GM21381 (cell line): Measurements from ENCODE around the gene P3H1.
A peak's percentile ranks its signal among the peaks of the same experiment; 100 is the strongest.
"Not testable (repeated sequence)": the region's sequence is repeated elsewhere in the genome, so short reads cannot be mapped to it uniquely, and the experiment has no call there.

Source experiments
- ATAC-seq: cut with Tn5 transposase; IDR thresholded peaks from one replicate; pipeline ENCODE4 v1.9.1; 2021; ENCODE audit warnings: mild to moderate bottlenecking, moderate library complexity; ENCODE audit not compliant: unreplicated experiment

Gene P3H1

DNA sequence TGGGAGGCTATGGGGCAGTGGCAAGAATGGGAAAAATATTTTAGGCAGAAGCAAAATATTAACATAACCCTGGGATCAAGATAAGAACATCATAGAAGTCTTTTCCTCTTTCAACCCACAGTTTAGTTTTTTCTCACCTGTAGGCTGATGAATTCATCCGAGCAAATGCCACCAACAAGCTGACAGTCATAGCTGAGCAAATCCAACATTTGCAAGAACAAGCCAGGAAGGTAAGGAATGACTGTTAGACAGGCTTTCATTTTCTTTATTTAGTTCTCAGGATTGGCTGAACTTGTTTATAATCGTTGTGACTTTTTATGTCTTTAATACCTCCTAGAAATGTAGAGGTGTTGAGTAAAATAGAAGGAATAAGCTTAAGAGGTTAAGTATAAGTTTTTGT is 6.6 kb upstream of the P3H1 start:
- no peak for ATAC-seq

DNA sequence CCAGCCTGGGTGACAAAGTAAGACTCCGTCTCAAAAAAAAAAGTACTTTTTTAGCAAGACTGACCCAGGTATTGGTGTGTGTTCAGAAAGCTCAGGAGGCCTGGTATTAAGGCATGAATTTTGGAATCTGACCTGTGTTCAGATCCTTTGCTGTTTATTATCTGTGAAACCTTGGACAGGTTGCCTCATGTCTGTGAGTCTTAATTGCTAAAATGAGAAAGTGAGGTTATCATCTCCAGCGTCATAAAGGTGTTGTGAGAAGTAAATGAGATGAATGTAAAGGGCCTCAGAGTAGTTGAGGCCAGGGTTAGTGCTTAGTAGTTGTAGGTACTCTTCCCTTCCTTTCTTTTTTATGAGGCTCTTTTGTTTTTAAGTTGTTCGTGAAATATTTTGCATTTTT is 3.0 kb upstream of the P3H1 start:
- ATAC-seq = no peak

DNA sequence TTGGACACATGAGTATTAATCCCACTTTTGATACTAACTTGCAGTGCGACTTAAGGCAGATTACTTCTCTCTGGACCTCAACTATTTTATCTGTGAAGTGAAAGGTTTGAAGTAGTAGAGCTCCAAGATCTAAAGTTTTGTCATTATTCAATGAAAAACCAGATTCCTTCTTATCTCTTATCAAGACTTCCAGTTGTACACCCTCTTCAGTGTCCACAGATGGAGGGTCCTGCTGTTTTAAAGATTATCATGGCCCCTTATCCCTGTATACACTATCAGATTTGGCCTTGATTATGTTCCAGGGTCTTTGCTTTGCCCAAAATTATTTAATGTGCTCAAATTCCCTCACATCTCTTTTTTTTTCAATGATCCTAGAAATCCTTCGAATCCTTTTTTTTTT is 1.3 kb upstream of the P3H1 start:
- ATAC-seq = no peak

DNA sequence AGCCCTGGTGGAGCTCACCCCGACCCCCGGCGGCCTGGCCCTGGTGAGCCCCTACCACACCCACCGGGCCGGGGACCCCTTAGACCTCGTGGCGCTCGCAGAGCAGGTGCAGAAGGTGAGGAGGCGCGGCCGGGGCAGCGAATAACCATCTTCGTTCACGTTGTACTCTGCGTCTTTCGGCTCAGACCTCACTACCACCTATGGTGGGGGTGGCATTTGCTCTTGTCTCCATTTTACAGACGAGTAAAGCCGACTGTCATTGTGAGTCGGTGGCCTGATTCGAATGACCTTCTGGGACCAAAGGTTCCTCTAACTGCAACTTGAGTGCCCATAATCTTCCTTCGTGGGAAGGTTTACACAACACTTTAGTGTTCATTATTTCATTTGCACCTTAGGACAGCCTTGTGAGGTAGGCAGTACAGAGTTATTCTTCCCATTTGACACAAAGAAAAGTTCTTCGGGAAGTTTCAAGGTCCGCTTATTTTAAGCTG is 727 bp upstream of the P3H1 start:
- ATAC-seq = peak; percentile 29

DNA sequence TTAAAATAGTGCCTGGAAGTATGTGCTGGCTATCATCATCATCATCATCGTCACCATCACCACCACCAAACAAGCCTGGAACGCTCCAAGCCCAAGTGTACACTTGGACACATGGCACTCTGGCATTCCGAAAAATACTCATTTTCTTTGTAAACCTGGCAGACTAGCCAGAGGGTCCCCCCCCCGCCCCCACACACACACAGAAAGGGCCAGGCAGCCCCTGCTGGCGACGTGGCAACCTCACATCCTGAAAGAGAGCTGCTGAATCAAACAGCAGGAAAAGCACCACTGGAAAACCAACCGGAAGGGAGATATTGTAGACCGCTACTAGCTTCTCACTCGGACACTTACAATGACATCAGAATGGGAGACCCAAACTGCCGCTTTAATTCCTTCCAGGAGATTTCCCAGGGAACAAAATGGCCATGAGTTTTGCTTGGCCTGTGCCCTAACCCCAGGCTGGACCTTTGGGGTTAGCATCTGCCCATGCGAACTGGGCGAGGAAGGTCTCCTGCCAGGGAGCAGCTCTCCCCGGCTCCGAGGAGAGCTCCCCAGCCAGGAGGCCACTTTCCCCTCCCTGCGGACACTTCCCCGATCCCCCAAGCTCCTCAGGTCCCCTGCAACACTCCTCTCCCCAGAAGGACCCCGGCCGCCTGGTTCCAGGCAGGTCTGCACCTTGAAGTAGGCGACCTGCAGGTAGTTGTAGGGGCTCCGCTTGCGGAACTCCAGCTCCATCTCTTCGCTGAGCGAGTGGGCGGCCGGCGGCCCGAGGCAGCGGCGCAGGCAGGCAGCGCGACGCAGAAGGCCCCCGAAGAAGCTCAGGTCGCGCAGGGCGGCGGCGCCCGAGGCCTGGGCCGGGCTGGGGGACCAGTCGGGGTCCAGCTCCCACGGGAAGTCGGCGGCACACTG is 742 bp downstream of the P3H1 start:
- ATAC-seq = peak; percentile 14

DNA sequence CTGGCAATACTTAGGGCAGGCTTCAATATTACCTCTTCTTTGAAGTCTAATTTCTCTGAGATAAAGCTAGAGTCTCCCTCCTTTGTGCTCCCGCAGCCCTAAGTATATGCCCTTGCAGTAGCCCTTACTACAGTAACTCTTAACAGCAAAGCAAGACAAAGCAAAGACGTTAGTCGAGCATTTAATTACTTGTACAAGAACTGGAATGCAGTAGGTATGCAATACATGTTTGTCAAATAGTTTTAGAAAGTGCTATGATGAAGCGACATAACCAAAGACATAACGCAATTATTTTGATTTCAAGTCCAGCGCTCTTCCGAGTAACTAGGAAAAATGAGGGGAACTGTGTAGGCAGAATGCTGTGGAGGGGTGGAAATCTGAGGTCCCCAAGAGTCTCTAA is 1.6 kb downstream of the P3H1 start:
- no peak for ATAC-seq

DNA sequence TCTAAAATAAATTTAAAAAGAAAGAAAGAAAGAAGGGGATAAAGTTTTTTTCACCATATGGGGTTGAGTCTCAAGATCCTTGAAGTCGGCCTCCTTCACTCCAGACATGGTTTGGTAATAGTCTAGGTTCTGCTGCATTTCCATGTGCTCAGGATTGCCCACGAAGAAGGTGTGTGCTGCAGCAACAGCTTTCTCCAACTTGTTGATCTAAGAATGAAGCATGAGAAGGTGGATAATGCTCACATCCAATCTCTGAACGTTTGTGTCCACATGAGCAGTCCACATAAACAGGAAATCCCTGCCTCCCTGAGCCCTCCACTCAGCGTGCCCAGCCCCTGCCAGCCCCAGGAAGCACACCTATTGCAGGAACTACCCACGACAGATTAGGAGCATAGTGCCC is 4.6 kb downstream of the P3H1 start:
- ATAC-seq = no peak

DNA sequence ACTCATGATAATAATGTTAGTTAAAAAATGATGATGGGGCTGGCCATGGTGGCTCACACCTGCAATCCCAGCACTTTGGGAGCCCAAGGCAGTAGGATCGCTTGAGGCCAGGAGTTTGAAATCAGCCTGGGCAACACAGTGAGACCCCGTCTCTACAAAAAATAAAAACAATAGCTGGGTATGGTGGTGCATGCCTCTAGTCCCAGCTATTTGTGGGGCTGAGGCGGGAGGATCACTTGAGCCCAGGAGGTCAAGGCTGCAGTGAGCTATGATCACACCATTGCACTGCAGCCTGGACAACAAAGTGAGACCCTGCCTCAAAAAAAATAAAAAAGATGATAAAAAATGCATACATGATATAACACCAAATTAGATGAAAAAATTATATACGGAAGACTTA is 5.3 kb downstream of the P3H1 start:
- ATAC-seq = no peak

DNA sequence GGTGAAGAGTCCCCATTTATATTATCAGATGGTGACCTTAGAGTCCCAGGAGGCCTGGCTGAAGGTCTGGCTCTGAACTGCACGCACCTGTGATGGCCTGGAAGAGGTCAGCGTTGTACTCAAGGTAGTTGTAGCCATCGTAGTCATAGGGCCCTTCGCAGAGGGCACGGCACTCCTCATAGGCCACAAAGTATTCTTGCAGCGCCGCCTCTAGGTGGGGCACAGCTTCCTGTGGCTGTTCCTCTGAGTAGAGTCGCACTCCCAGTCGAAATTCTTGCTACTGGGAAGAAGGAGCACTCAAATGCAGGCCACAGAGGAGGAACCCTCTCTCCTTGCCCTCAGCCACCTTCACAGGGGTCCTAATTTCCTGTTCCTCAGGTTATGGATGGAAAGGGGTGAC is 7.7 kb downstream of the P3H1 start:
- ATAC-seq = no peak

DNA sequence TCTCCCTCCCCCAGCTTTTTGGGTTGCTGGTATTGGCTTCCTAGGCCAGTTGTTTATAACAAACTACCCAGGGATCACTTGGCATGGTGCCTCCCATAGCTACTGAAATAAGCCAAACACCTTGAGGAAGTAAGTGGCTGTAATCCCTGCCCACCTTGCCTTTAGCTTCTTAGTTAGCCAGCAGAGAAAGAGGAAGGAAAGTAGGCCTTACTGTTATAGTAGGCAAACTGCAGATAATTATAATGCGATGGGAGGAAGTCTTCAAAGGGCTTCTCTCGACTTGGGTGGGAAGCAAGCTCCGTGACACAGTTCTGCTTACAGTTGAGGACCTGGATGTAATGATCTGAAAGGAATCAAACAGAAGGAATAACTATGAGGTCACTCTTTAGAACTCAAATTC is 8.2 kb downstream of the P3H1 start:
- ATAC-seq = no peak

DNA sequence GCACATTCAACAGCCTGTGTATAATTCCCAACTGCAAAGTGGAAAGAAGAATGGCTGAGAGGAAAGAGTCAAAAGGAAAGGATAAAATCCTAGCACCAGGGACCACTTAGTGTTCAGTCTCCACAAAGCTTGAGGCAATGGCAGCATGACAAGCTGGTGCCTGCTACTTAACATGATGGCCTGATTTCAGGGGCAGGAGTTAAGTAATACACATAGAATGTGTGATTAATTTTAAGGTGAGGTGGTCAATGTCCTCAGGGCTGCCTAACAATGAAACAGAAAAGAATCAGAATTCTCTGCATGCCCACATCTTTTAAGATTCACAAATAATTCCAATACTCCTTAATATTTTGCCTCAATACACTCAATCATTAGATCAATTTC is 8.9 kb downstream of the P3H1 start:
- no peak for ATAC-seq

DNA sequence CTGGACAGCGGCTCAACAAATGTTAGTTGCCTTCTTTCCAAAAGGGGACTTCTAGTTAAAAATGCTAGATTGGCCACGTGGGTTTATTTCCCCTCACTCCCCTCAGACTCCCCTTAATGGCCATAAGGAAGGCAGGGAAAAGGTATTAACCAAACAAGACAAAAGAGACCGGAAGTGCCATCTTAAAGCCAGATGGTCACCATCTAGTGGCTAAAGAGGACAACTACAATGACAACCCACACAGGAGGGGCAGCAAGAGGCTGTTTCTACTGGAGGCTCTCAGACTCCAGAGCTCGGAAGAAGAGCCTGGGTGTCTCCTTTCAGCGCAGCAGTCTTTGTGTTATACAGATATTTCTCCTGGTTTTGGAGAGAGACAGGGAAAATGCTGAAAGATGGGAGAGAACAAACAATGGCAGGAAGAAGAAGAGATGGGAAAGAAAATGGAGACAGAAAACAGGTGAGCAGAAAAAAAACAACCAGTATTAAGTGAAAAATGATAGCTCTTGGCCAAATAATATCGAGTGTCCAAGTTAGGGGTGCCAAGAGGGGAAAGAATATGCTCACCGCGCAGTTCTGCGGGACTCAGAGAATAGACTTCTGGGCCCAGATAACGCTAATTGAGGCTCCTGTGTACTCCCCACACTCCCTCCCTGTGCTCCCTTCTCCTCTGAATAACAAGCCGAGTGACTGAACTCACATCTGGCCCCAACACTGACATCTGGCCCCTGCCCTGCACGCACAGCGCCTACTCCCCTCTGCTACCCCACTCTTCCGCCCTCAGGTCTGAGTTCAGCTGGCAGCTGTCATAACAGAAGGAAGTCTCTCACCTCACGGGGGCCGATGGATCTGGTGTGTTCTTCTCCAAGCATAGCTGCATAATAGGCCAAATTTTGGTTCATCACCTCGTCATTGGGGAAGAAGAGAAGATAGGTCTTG is 9.6 kb downstream of the P3H1 start:
- no peak for ATAC-seq

DNA sequence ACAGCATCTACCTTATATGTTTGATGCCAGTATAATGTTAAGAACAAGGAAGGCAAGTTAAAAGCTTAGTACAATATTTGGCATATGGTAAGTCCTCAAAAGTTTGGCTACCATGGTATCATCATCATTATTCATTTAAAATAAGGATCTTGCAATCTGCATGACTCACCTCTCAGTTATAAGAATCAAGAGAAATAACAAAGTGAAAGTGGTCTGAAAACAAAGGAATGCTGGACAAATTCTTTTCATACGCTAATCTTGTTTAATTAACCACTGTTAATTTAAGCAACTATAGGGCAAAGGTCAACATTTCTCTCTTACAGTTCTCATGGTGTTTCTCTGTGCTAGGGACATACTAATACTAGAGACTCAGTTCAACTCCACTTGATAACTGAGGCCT is 13.8 kb downstream of the P3H1 start:
- ATAC-seq = no peak

DNA sequence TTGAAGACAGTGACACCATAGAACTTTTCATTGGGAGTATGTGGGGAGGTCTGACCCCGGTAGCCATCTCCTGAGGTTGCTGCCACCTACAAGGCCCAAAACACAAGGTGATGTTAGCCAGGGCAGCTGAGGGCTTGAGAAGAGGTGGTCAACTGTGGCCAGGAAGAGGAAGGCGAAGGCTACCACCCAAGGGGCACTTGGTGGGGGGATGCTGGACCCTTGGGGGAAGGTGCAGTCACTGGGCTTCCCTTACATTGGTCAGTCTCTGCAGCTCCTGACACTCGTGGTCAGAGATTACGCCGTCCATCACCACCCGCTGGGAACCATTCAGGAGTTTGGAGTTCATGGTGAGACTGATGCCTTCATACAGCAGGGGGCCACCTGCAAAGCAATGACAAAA is 14.5 kb downstream of the P3H1 start:
- ATAC-seq = no peak

DNA sequence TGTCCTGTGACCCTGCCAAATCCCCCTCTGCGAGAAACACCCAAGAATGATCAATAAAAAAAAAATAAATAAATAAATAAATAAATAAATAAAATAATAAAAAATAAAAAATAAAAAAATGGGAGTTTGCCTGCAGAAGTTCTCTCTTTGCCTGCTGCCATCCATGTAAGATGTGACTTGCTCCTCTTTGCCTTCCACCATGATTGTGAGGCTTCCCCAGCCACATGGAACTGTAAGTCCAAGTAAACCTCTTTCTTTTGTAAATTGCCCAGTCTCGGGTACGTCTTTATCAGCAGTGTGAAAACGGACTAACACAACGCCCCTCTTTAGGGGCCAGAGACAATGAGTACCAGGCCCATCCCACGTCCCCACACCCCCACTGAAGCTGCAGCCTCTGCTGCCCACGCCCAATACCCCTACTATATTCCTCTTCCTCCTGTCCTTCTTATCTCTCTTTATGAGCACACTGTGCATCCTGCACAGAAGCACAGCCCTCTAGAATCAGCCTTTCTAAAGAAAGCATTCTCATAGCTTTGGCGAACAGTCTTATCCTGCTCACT is 15.2 kb downstream of the P3H1 start:
- ATAC-seq = not testable (repeated sequence)

DNA sequence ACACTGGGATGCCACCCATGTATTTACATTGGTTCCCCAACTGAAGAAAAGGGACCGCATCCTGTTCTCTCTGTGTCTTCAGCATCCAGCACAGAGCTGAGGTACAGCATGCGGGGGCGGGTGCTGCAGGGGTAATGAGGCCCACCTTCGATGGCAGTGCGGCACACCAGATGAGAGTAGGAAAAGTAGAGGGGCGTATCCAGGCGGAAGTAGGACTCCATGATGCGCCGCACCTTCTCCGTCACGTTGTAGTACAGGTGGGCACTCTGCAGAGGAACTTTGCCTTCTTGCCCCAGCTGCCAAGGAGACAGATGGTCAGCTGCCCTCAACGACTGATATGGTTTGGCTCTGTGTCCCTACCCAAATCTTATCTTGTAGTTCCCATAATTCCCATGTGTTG is 16.8 kb downstream of the P3H1 start:
- ATAC-seq = no peak

DNA sequence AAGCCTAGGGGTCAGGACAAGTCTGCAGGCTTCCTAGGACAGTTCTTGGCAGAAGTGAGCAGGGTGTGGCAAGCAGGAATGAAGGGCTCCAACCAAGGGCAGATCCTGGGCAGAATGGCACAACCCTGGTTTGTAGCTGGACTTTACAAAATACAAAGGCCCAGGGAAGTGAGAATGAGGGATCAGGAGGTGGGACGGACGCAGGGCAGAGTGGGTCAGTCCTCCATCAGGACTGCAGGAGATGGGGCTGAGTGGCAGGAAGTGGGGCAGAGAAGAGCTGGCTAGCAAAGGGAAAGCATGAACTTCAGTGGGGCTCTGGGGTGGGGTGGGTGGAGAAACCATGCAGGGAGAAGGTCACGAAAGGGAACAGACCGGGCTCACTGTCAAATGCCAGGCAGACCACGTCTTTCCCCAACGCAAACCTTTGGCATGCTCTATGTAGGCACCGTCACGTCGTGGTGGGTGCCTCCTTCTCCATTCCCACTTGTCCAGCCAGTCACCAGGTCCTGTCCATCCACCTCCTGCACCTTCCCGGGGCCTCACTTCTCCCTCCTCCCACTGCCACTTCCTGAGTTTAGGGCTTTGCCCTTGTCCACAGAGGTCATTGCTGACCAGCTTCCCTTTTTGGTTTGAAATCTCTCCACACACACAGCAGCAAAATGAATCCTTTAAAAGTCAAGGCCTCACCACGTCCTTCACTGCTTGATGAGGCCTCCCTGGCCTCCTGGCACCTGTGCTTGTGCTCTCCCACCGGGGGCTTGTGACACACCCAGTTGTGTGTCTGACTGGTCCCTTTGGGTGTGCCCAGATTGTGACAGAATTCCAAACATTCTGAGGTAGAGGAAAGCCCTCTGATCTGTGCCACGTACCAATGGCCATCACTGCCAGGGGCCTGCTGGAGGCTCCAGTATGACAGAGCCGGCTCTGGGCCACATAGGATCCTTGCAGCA is 18.1 kb downstream of the P3H1 start:
- ATAC-seq = no peak

DNA sequence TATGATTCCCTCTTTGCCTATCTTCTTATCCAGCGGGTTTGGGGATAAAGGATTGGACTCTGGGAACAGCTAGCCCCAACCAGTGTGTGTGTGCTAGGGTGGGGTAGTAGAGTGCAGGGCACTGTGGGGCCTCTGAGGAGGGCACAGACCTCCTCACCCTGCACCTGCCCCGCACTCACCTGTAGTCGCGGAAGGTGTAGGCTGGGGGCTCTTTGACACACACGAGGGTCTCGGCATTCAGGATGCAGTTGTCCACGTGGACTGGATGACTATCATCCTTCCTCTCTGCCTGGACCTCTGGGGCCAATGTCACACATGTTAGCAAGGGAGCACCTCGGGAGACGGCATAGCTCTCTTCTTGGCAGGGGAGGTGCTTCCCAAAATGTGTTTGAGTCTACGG is 18.8 kb downstream of the P3H1 start:
- no peak for ATAC-seq

DNA sequence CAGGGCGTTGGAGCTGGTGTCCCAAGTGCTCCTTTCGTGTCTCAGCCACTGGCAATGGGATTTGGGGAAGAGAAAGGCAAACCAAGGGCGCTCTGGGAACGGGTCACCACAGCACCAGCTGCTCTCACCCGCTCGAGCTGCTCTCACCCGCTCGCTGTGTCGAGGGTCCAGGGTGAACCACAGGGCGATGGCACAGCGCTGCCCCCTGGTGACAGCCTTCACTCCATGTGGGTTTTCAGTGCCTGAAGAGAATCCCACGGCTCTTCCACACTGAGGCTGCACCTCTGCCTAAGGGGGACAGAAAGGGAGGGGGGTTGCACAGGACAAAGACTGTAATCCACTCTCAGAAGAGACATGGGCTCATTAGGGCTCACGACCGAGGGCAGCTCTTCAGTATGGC is 19.7 kb downstream of the P3H1 start:
- ATAC-seq = no peak

DNA sequence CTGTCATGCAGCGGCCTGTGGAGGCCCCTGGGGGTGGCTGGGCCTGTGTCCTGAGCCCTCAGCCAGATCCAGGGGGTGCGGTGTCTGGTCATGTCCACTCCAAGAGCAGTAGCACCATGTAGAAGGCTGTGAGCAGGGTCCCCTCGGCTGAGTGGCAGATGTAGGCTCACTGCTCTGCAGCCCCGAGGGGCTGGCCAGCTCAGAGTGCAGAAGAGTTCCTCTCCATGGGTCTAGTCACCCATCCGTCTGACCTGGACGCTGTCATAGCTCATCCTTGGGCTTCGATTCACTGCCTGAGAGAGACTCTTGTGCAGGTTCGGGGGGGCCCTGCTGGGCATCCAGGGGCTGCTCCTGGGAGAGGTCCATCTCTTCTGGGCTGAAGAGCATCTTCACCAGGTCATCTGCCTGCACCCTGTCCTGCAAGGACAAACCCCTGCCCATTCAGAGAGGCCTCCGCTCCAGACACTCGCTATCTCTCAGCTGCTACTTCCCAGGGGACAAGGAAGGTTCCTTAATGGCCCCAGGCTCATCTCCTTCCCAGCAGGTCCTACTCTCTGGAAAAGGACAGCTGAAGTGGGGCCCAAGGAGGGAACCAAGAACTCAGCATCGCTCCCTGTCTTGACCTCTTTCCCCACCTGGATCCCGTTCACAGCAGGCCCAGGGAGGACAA is 20.3 kb downstream of the P3H1 start:
- no peak for ATAC-seq
